ENCODE data around the gene IMMP2L.
"Not testable (repeated sequence)": the region's sequence is repeated elsewhere in the genome, so short reads cannot be mapped to it uniquely, and the experiment has no call there.

Gene IMMP2L

GRCh38 chr7:111561904-111562732 lies at the start of gene IMMP2L:
Gene IMMP2L (minus strand): TSS chr7:111562492.
- peak; percentile 81 for DNase-seq

DNA sequence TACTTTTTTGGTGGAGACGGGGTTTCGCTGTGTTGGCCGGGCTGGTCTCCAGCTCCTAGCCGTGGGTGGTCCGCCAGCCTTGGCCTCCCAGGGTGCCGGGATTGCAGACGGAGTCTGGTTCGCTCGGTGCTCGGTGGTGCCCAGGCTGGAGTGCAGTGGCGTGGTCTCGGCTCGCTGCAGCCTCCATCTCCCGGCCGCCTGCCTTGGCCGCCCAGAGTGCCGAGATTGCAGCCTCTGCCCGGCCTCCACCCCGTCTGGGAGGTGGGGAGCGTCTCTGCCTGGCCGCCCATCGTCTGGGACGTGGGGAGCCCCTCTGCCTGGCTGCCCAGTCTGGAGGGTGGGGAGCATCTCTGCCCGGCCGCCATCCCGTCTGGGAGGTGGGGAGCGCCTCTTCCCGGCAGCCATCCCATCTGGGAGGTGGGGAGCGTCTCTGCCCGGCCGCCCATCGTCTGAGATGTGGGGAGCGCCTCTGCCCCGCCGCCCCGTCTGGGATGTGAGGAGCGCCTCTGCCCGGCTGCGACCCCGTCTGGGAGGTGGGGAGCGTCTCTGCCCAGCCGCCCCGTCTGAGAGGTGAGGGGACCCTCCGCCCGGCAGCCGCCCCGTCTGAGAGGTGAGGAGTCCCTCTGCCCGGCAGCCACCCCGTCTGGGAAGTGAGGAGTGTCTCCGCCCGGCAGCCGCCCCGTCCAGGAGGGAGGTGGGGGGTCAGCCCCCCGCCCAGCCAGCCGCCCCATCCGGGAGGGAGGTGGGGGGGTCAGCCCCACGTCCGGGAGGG lies 47.4 kb upstream of the IMMP2L start:
- not testable (repeated sequence) for DNase-seq

- no peak for DNase-seq
These were observed 45.3 kb upstream of the IMMP2L start for GRCh38 chr7:111607621-111608020.

- DNase-seq = no peak
These were observed 43.0 kb upstream of the IMMP2L start for GRCh38 chr7:111605246-111605645.

DNA sequence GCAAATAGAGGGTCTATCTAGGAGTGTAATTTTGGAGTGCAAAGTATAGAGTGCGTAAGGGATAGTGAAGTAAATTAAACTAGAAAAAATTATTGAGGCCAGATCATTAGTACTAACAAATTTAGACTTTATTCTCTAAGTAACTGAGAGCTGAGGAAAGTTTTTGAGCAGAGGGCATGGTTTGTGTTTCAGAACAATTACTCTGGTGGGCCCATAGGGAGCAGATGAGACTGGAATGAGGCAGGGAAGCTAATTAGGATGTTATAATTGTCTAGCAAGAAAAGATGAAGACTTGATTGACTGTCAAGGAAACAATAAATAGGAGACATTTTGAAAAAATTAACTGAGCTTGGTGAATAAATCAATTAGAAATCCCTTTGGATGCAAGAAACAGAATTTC lies 37.8 kb upstream of the IMMP2L start:
- no peak for DNase-seq

DNA sequence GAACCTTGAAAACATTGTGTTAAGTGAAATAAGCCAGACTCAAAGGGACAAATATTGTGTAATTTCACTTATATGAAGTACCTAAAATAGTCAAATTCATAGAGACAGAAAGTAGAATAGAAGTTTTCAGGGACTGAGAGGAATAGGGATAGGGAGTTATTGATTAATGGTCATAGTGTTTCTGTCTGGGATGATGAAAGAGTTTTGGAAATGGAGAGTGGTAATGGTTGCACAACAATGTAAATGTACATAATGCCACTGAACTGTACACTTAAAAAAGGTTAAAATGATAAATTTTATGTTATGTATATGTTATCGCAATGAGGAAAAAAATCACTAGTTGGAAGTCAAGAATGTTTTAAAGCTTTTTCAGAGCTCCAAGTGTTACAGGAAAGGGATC lies 33.5 kb upstream of the IMMP2L start:
- no peak for DNase-seq

GRCh38 chr7:111594602-111595001 lies 32.3 kb upstream of the IMMP2L start:
- no peak for DNase-seq

DNA sequence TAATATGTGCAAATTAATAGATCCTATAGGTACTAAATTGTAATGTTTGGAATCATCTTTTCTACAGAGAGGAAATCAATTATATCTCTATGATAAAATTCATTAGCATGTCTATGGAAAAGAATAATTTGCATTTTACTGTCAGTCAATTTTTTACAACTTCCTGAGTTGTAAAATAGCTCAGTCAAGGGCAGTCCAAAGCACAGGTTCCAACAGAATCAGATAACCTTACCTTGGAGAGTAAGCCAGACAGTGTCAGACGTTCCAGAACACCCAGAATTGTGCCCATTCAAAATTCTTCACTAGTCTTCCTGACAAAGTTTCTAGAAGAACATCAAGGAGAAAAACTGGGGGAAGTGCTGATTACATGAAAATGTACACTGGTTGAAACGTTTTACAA lies 31.1 kb upstream of the IMMP2L start:
- DNase-seq = no peak

GRCh38 chr7:111588065-111588433 lies 25.8 kb upstream of the IMMP2L start:
- peak; percentile 30 for DNase-seq

GRCh38 chr7:111587410-111588064 lies 25.2 kb upstream of the IMMP2L start:
- no peak for DNase-seq

- no peak for DNase-seq
These were observed 24.6 kb upstream of the IMMP2L start for GRCh38 chr7:111586711-111587409.

DNA sequence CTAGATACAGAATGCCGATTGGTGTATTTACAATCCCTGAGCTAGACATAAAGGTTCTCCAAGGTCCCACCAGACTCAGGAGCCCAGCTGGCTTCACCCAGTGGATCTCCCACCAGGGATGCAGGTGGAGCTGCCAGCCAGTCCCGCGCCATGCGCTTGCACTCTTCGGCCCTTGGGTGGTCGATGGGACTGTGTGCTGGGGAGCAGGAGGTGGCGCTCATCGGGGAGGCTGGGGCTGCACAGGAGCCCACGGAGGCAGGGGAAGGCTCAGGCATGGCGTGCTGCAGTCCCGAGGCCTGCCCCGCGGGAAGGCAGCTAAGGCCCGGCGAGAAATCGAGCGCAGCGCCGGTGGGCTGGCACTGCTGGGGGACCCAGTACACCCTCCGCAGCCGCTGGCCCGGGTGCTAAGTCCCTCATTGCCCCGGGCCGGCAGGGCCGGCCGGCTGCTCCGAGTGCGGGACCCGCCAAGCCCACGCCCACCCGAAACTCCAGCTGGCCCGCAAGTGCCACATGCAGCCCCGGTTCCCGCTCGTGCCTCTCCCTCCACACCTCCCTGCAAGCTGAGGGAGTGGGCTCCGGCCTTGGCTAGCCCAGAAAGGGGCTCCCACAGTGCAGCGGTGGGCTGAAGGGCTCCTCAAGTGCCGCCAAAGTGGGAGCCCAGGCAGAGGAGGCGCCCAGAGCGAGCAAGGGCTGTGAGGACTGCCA lies 19.6 kb upstream of the IMMP2L start:
- not testable (repeated sequence) for DNase-seq

GRCh38 chr7:111581207-111581606 lies 18.9 kb upstream of the IMMP2L start:
- not testable (repeated sequence) for DNase-seq

GRCh38 chr7:111578754-111579153 lies 16.5 kb upstream of the IMMP2L start:
- no peak for DNase-seq

DNA sequence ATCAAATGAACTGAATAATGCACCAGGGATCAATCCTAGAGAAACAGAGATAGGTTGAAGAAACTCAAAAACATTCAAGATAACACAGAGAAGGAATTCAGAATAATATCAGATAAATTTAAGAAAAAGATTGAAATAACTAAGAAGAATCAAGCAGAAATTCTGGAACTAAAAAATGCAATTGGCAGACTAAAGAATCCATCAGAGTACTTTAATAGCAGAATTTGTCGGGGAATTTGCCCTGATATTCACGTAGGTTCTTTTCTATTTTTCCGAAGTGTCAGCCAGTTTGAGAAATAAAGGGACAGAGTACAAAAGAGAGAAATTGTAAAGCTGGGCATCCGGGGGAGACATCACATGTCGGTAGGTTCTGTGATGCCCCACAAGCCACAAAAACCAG lies 9.4 kb upstream of the IMMP2L start:
- DNase-seq = no peak

DNA sequence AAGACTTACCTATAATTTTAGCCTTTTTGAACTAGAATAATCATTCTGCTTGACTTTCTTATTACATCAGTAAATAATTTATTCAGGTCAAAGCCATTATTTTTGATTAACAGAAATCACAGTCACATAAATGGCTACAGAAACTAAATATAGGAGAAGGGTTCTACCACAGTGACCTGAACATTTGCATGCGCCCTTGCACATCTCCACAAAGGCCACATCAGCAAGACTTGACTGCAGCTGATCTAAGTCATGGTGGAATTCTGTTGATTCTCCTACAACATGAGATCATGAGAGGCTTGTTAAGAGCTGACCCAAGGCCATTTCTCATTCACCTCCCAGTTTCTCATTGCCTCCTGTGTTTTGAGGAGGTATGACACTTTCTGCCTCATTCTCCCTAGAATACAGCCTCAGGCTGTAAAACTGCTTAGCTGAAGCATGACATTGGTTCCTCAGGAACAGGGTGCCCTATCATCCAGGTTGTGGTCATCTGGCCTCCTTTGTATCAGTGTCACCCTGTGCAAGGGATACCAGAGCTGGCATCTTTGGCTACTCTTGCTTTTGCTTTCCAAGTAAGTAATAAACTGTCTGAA lies 6.7 kb upstream of the IMMP2L start:
- DNase-seq = no peak

- DNase-seq = no peak
These were observed 6.1 kb upstream of the IMMP2L start for GRCh38 chr7:111568419-111568818.

DNA sequence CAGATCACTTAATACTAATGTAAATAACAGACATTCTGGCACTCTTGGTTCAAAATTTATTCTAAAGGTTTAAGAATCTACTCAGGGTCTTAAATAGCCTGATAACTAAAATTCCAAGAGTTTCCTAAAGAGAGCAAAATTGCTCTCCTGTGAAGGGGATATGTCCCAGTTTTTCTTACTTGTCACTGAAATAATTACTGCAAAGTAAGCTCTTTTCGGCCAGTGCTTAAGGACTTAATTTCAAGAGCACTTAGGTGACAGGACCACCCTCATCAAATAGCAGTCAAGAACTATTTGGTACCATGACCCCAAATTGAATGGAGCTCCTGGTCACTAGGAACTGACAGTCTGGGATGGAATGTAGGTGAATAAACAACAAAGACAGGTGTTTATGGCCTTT lies 1.8 kb upstream of the IMMP2L start:
- no peak for DNase-seq

GRCh38 chr7:111561654-111561903 lies 713 bp downstream of the IMMP2L start:
- no peak for DNase-seq

GRCh38 chr7:111560773-111561653 lies 1.3 kb downstream of the IMMP2L start:
- DNase-seq = peak; percentile 71

DNA sequence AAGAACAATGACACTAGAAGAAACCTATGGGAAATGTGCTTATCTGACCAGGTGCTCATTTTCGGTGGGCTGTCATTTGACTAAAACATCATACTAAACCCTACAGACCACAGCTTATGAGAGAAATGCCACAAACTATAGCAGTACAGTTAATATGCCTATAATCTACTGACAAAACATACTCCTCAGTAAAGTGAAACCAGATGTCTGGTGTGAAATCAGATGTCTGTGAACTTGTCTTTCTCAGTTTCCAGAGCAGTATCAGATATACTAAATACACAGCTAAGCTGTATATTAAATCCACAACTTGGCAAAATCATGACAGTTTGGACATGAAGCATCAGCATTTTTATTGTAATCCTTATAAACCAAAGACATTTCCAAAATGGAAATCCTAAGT lies 3.3 kb downstream of the IMMP2L start:
- DNase-seq = no peak

All from EL (cell line).